HG03442 (cell line): ENCODE results near the gene GART.
"Not testable (repeated sequence)": the region's sequence is repeated elsewhere in the genome, so short reads cannot be mapped to it uniquely, and the experiment has no call there.

Source experiments
- ATAC-seq: cut with Tn5 transposase; IDR thresholded peaks from one replicate; pipeline ENCODE4 v1.9.1; 2021; ENCODE audit warnings: mild to moderate bottlenecking, moderate library complexity; ENCODE audit not compliant: unreplicated experiment

Gene GART

DNA sequence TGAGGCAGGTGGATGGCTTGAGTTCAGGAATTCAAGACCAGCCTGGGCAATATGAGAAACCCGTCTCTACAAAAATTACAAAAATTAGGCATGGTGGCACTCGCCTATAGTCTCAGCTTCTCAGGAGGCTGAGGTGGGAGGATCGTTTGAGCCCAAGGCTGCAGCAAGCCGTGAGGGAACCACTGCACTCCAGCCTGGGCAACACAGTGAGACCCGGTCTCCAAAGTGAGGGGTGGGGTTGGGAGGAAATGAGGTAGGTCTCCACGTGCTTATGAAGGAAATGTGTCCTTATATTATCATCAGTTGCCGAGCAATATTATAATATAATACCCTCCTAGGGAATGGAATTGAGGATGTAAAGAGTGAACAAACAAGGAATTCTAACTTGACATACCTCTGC lies 64.9 kb downstream of the GART start:
- no peak for ATAC-seq

DNA sequence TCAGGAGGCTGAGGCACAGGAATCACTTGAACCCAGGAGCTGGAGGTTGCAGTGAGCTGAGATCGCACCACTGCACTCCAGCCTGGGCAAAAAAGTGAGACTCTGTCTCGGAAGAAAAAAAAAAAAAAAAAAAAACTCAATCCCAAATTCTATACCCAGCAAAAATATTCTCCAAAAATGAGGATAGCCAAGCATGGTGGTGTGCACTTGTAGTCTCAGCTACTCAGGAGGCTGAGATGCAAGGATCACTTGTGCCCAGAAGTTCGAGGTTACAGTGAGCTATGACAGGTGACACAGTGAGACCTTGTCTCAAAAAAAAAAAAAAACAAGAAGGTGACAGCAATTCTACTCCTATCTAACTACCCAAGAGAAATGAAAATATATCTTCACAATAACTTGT lies 68.6 kb downstream of the GART start:
- ATAC-seq, result no peak

DNA sequence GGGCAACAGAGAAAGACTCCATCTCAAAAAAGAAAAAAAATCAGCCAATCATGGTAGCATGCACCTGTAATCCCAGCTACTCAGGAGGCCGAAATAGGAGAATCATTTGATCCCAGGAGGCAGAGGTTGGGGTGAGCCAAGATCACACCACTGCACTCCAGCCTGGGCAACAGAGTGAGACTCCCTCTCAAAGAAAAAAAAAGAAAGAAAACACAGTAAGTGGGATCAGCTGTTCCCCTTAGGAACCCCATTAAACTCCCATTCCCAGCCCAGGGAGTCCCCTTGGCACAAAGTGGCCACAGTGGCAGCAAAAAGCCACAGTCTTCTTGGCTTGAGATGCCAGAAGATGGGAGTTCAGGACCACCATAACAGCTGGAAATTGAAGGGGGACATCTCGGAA lies 71.2 kb downstream of the GART start:
- no peak for ATAC-seq

DNA sequence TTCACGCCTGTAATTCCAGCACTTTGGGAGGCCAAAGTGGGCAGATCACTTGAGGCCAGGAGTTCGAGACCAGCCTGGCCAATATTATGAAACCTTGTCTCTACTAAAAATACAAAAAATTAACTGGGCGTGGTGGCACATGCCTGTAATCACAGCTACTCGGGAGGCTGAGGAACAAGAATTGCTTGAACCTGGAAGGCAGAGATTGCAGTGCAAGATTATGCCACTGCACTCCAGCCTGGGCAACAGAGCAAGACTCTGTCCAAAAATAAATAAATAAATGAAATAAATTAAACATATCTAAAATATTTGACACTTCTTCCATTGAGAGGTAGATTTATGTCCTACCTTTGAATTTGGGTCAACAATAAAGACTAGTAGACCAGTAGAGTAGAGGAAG lies 72.7 kb downstream of the GART start:
- ATAC-seq, result not testable (repeated sequence)

DNA sequence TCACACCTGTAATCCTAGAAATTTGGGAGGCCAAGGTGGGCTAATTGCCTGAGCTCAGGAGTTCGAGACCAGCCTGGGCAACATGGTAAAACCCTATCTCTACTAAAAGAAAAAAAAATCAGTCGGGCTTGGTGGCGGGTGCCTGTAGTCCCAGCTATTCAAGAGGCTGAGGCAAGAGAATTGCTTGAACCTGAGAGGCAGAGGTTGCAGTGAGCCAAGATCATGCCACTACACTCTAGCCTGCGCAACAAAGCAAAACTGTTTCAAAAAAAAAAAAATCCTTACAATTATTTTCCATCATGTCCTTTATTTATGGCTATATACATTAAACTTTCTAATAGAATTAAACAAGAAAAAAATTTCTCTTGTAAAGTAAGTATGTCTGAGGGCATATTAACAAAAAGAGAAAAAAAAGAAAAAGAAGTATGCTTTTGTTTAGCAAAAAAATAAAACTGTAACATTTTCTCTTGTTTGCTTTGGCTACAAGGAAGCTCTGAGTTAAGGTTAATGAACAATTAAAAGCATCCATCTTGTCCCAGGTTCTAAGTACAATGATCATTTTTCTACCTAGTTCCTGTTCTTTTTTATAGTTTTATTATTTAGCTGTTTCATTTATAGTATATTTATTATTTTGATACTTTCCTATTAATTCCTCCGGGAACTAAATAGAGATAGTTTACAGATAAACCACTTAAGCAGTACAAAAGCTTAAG lies 80.2 kb downstream of the GART start:
- no peak for ATAC-seq

DNA sequence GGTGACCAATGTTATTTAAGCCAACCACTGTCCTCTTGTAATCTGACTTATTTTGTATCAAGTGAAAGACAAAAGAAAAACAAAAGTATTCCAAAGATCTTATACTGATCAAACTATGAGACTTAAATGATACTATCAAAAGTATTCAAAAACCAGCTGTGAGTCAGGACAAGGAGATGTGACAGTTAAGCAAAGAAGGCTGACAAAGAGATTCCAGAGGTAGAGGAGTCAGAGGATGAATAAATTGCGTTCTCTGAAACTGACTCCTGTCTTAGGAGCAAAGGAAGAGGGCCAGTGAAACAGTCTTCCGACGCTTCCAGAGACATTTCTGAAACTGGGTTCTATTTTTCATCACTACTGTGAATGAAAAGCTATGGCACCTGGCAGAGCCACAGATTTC lies 83.1 kb downstream of the GART start:
- no peak for ATAC-seq

DNA sequence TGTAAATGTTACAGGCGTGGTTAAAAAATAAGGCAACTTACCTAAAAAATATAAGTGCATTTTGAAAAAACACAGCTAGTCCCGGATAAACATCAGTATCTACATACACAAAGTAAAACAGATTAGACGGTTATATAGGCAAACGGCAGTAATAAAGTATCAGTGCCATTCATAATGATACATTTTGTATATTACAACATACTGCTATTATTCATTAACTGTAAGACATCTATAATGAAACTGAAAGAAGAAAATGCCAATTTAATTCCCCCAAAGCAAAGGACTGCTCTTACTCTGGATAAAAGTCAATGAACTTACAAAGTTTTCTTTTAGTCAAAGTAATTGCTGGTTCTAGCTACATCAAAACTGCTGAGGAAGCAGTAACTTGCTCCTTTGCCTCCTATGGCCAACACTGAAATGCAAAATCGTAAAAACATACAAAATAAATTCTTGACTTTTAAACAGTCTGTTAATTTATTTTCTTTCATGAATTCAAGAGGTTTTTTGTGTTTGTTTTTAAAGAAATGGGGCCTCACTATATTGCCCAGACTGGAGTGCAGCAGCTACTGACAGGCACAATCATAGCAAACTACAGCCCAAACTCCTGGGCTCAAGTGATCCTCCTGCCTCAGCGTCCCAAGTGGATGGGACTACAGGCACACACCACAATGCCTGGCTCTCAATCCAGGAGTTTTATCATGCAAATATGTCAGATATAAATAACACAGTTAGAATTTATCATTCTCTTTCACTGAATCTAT lies 86.1 kb downstream of the GART start:
- no peak for ATAC-seq
